Measurements from ENCODE around the gene CDK13.
"Not testable (repeated sequence)": the region's sequence is repeated elsewhere in the genome, so short reads cannot be mapped to it uniquely, and the experiment has no call there.

Gene CDK13

GRCh38 chr7:40097728-40098127, 147.7 kb downstream of the CDK13 start:
- no peak for DNase-seq (ENCODE audit: low read depth)

GRCh38 chr7:40098810-40099209, 148.8 kb downstream of the CDK13 start:
- DNase-seq (ENCODE audit: low read depth), result no peak

- DNase-seq (ENCODE audit: low read depth), result no peak
Observed at GRCh38 chr7:40099837-40100236, 149.8 kb downstream of the CDK13 start.

- no peak for DNase-seq (ENCODE audit: low read depth)
Observed at GRCh38 chr7:40101201-40101600, 151.1 kb downstream of the CDK13 start.

- DNase-seq (ENCODE audit: low read depth), result no peak
Observed at GRCh38 chr7:40102897-40103296, 152.8 kb downstream of the CDK13 start.

GRCh38 chr7:40105879-40106473, 155.9 kb downstream of the CDK13 start:
- DNase-seq (ENCODE audit: low read depth), result no peak

GRCh38 chr7:40115936-40116335, 165.9 kb downstream of the CDK13 start:
- DNase-seq (ENCODE audit: low read depth), result no peak

GRCh38 chr7:40117199-40117598, 167.1 kb downstream of the CDK13 start:
- DNase-seq (ENCODE audit: low read depth), result not testable (repeated sequence)

- DNase-seq (ENCODE audit: low read depth), result not testable (repeated sequence)
Observed at GRCh38 chr7:40118201-40118600, 168.1 kb downstream of the CDK13 start.

- no peak for DNase-seq (ENCODE audit: low read depth)
Observed at GRCh38 chr7:40120020-40120419, 170.0 kb downstream of the CDK13 start.

GRCh38 chr7:40122100-40122939, 172.3 kb downstream of the CDK13 start:
- DNase-seq (ENCODE audit: low read depth), result not testable (repeated sequence)

GRCh38 chr7:40122940-40123254, 172.8 kb downstream of the CDK13 start:
- DNase-seq (ENCODE audit: low read depth), result no peak

GRCh38 chr7:40133561-40134427, 183.7 kb downstream of the CDK13 start:
- DNase-seq (ENCODE audit: low read depth), result peak; percentile 2

GRCh38 chr7:40134428-40135316, 184.6 kb downstream of the CDK13 start, which contains the start of the genes MPLKIP and SUGCT:
Gene MPLKIP, minus strand, starts transcription at chr7:40134622. Its CDS starts 55 bp downstream, at chr7:40134567.
Gene SUGCT, plus strand, starts transcription at chr7:40135005.
- peak; percentile 87 for DNase-seq (ENCODE audit: low read depth)

- DNase-seq (ENCODE audit: low read depth), result peak; percentile 15
Observed at GRCh38 chr7:40135317-40135610, 185.2 kb downstream of the CDK13 start.

- DNase-seq (ENCODE audit: low read depth), result no peak
Observed at GRCh38 chr7:40137563-40137962, 187.5 kb downstream of the CDK13 start.

- DNase-seq (ENCODE audit: low read depth), result no peak
Observed at GRCh38 chr7:40138973-40139372, 188.9 kb downstream of the CDK13 start.

GRCh38 chr7:40139891-40140290, 189.8 kb downstream of the CDK13 start:
- not testable (repeated sequence) for DNase-seq (ENCODE audit: low read depth)

GRCh38 chr7:40141916-40142315, 191.9 kb downstream of the CDK13 start:
- DNase-seq (ENCODE audit: low read depth), result not testable (repeated sequence)

- not testable (repeated sequence) for DNase-seq (ENCODE audit: low read depth)
Observed at GRCh38 chr7:40145596-40146130, 195.6 kb downstream of the CDK13 start.
